PFSK-1 (cell line): ENCODE measurements around the gene HAS3.

ENCODE experiments used
- FOXP2 ChIP-seq: optimal IDR thresholded peaks from 2 replicates; pipeline ENCODE3; 2011; ENCODE audit warnings: borderline replicate concordance, control low read depth, inconsistent platforms; ENCODE audit not compliant: insufficient read depth; ENCODE audit errors: extremely low read length, extremely low read depth
- POLR2AphosphoS5 ChIP-seq: IDR thresholded peaks from 2 replicates; pipeline ENCODE4 v1.6.1; 2012; ENCODE audit warnings: low read depth, mild to moderate bottlenecking, control low read depth, low read length, moderate library complexity
- SIN3A ChIP-seq: IDR thresholded peaks from 2 replicates; pipeline ENCODE4 v1.6.1; 2012; ENCODE audit warnings: mild to moderate bottlenecking, low read length, moderate library complexity, borderline replicate concordance; ENCODE audit not compliant: insufficient read depth
- TAF1 ChIP-seq: IDR thresholded peaks from 2 replicates; pipeline ENCODE4 v1.6.1; 2012; ENCODE audit warnings: low read length, control low read depth, borderline replicate concordance; ENCODE audit not compliant: insufficient read depth
- TF ChIP-seq, protein P1 (sequence below), 2 experiments: IDR thresholded peaks; 2 replicates each; pipeline versions ENCODE4 v1.6.1 to v1.8.0; 2011 to 2012; ENCODE audit warnings: low read depth in 2 of 2, low read length in 2 of 2, control low read depth in 1 of 2, inconsistent platforms in 1 of 2, mild to moderate bottlenecking in 1 of 2, moderate library complexity in 1 of 2; ENCODE audit not compliant: insufficient read depth in 1 of 2

Gene HAS3

GRCh38 chr16:69064124-69064763 lies 41.2 kb upstream of the HAS3 start:
- TF ChIP-seq SIN3A (no peak), TAF1 (no peak), POLR2AphosphoS5 (no peak), FOXP2 (no peak)
- TF ChIP-seq, protein P1, sequence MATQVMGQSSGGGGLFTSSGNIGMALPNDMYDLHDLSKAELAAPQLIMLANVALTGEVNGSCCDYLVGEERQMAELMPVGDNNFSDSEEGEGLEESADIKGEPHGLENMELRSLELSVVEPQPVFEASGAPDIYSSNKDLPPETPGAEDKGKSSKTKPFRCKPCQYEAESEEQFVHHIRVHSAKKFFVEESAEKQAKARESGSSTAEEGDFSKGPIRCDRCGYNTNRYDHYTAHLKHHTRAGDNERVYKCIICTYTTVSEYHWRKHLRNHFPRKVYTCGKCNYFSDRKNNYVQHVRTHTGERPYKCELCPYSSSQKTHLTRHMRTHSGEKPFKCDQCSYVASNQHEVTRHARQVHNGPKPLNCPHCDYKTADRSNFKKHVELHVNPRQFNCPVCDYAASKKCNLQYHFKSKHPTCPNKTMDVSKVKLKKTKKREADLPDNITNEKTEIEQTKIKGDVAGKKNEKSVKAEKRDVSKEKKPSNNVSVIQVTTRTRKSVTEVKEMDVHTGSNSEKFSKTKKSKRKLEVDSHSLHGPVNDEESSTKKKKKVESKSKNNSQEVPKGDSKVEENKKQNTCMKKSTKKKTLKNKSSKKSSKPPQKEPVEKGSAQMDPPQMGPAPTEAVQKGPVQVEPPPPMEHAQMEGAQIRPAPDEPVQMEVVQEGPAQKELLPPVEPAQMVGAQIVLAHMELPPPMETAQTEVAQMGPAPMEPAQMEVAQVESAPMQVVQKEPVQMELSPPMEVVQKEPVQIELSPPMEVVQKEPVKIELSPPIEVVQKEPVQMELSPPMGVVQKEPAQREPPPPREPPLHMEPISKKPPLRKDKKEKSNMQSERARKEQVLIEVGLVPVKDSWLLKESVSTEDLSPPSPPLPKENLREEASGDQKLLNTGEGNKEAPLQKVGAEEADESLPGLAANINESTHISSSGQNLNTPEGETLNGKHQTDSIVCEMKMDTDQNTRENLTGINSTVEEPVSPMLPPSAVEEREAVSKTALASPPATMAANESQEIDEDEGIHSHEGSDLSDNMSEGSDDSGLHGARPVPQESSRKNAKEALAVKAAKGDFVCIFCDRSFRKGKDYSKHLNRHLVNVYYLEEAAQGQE (IDR thresholded peaks at IDR 0.05; ENCODE audit: insufficient read depth in 1 of 2, low read depth in 2 of 2, low read length in 2 of 2) = no peak

DNA sequence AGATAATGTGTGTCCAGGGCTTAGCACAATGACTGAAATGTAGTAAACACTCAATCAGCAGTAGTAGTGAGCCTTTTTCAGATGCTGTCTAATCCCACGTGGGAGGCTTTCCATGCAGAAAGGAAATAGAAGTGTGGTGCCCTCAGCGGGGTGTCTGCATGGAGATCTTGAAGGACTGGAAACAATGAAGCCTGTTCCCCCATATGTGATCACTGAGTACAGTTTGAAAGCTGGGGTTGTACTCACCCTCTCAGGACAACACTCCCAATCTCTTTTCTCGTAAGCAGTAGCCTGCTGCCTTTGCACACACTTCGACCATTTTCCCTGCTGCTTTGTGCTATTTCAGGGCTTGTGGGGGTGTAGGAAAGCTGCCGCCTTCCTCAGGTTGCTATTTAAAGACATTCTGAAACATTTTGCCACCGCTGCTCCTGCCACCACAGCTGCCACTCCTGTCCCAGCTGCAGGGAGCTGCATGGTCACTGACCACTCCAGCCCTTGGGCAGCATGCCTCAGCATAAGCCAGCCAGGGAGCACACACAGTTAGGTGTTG lies 40.6 kb upstream of the HAS3 start:
- no peak for TF ChIP-seq POLR2AphosphoS5

- TF ChIP-seq SIN3A (no peak), TAF1 (no peak), POLR2AphosphoS5 (no peak), FOXP2 (no peak)
- TF ChIP-seq, protein P1 (IDR thresholded peaks at IDR 0.05; ENCODE audit: insufficient read depth in 1 of 2, low read depth in 2 of 2, low read length in 2 of 2) = no peak
These were observed 35.9 kb upstream of the HAS3 start for GRCh38 chr16:69069504-69069903.

DNA sequence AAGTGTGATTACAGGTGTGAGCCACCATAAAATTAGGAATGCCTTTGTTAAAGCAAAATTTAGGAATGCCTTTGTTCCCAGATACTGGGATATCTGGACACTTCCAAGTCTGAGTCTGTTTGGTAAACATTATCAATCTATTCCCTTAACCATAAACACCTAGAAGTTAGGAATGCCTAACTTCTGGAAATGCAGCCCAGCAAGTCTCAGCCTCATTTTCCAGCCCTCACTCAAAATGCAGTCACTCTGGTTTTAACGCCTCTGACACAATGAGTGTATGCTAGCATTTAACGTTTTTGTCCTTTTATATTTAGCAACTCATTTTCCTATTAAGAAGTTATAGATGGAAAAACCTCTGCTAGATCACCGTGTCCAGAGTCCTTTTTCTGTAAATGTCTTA lies 34.4 kb upstream of the HAS3 start:
- TF ChIP-seq, protein P1 (IDR thresholded peaks at IDR 0.05; ENCODE audit: insufficient read depth in 1 of 2, low read depth in 2 of 2, low read length in 2 of 2) = no peak
- TF ChIP-seq SIN3A (no peak), POLR2AphosphoS5 (no peak), TAF1 (no peak), FOXP2 (no peak)

GRCh38 chr16:69072640-69072974 lies 32.8 kb upstream of the HAS3 start:
- TF ChIP-seq, protein P1 (IDR thresholded peaks at IDR 0.05; ENCODE audit: insufficient read depth in 1 of 2, low read depth in 2 of 2, low read length in 2 of 2) = no peak
- no peak for TF ChIP-seq TAF1
- TF ChIP-seq SIN3A = no peak
- no peak for TF ChIP-seq FOXP2
- TF ChIP-seq POLR2AphosphoS5 = no peak
